ENCODE results near the gene GPRIN3.

Gene GPRIN3

DNA sequence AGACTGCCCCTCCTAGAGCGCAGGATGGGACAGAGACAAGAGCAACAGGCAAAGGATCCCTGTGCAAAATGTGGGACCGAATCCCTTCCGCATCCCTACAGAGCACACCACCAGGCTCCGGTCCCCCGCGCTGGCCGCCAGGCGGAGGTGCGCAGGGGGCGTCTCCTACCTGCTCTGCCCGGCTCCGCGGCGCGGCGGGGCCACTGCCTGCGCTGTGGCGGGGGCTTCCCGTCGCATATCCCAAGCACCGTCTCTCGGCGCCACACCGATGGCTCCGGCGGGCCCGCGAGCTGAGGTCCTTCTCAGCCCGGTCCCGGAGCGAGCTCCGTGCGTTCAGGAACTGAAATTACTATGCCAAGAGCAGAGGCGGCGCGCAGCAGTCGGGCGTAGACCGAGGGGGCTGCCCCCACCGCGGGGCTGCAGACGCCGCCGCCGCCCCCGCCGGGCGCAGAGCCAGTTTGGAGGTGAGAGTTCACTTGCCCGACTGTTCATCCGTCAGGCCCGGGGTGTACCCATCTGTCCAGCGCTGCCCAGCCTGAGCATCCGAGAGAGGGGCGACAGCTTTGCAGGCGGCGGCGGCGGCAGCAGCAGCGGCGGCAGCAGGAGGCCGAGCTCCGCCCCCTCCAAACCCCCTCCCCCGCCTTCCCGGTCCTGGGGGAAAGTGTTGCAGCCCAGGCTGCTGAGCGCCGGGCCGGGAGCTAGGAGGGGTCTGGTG is at the start of gene GPRIN3:
TSS of gene GPRIN3 (minus strand) at position 355 of the 715 bp plus-strand sequence. CDS start 57,690 bp downstream, outside the sequence.
- no peak for DNase-seq (ENCODE audit: low read depth)

DNA sequence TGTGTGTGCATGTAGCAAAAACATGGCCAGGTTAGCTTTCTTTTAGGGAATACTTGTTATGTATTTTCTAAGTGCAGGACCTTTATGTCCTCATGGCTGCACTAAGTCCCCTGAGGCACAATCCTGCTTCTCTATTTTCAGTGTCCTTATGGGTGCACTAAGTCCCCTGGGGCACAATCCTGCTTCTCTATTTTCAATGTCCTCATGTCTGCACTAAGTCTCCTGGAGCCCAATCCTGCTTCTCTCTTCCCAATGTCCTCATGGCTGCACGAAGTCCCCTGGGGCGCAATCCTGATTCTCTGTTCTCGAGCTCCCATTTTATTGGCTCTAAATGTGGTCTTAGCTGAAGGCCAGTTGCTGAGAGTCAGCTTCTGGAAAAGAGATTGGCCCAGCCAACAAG is 49.7 kb upstream of the GPRIN3 start:
- no peak for DNase-seq (ENCODE audit: low read depth)

DNA sequence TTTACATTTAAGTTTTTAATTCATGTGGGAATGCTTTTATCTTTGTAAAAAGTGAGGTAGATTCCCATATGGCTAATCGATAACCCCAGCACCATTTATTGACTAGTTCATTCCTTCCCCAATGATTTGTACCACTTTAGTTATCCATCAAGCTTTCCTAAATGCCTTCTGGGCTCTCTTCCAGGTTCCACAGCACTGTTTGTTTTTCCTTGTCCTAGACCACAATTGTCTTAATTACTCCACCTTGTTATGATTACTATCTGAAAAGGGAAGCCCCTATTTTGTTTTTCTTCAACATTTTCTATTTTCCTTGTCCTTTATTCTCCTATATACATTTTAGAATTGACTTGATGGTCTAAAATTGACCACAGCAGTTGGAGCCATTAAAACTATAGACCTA is 48.5 kb upstream of the GPRIN3 start:
- no peak for DNase-seq (ENCODE audit: low read depth)

DNA sequence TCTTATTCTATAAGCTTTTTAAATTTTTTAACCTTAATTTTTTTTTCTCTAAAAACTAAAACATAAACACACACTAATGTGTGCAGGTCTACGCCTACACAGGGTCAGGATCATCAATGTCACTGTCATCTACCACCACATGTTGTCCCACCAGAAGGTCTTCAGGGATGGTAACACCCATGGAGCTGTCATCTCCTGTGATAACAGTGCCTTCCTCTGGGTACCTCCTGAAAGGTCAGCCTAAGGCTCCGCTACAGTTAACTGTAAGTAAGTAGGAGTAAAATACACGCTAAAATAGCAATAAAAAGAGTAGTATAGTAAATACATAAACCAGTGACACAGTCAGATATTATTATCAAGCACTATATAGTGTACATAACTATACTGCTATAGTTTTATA is 45.9 kb upstream of the GPRIN3 start:
- no peak for DNase-seq (ENCODE audit: low read depth)

DNA sequence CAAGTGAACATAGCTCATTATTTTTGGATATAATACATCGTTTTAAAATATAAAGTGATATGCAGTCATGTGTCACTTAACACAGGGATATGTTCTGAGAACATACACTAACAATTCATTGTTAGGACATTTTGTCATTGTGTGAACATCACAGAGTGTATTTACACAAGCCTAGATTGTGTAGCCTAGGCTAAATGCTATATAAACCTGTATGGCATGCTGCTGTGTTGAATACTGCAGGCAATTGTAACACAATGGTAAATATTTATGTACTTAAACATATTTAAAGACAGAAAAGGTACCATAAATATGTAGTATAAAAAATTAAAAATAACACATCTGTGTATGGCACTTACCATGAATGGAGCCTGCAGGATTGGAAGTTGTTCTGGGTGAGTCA is 44.9 kb upstream of the GPRIN3 start:
- DNase-seq (ENCODE audit: low read depth) = no peak

DNA sequence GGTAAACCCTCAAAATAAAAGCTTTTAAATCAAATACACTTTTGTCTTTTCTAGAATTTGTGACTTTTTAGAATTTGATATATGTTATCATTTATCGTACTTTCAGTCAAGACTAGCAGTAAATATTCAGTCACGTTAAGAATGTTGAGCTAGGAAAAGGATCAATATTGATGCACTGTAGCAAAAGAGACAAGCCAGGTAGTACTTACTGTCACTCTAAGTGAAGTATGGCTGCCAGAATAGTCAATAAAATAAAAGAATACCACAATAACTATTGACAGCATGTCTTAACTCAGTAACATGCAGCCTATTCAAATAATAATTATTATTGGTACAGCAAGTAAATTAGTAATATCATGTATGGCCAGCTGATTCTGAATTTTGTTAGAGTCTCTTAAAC is 43.6 kb upstream of the GPRIN3 start:
- no peak for DNase-seq (ENCODE audit: low read depth)

DNA sequence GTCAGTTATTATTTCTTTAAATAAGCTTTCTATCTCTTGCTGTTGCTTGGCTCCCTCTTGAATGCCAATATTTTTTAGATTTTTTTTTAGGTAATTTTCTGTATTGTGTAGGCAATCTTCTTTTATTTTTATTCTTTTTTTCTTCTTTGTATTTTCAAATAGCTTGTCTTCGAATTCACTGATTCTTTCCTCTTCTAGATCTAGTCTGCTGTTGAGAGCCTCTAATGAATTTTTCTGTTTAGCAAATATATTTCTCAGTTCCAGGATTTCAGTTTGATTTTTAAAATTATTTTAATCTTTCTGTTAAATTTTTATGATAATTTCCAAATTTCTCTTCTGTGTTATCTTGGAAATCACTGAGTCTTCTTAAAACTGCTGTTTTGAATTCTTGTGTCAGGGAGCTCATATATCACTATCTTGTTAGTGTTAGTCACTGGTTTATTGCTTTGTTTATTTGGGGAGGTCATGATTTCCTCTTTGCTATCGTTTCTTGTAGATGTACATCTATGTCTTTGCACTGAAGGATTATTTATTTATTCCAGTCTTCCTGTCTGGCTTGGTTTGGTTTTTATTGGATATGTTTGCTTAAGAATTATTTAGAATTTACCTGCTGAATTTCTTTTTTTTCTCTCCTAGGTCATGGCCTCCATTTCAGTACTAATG is 39.9 kb upstream of the GPRIN3 start:
- no peak for DNase-seq (ENCODE audit: low read depth)

DNA sequence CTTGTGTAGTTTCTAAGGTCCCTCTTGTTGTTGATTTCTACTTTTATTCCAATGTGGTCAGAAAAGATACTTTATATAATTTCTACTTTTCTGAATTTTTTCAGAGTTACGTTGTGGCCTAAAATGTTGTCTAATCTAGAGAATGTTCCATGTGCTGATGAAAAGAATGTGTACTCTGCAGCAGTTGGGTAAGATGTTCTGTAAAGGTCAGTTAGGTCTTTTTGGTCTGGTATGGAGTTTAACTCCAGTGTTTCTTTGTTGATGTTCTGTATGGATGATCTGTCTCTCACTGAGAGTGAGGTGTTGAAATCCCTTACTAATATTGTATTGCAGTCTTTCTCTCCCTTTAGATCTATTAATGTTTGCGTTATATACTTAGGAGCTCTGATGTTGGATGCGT is 37.0 kb upstream of the GPRIN3 start:
- DNase-seq (ENCODE audit: low read depth) = no peak

DNA sequence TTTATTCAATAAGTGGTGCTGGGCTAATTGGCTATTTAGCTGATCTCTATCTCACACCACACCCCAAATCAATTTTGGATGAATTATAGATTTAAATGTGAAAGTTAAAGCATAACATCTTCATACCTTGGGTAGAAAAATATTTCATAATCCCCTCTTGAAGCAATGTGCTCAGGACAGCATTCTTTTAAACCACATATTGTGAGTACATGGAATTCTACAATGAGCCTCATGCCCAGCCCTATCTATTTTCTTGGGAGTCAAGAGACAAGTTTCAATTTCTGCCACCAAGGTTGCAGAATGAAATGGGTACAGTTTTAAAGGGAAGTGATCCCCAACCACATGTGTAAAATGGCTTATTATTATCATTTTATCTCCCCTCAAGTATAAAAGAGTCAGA is 30.6 kb upstream of the GPRIN3 start:
- DNase-seq (ENCODE audit: low read depth) = no peak

DNA sequence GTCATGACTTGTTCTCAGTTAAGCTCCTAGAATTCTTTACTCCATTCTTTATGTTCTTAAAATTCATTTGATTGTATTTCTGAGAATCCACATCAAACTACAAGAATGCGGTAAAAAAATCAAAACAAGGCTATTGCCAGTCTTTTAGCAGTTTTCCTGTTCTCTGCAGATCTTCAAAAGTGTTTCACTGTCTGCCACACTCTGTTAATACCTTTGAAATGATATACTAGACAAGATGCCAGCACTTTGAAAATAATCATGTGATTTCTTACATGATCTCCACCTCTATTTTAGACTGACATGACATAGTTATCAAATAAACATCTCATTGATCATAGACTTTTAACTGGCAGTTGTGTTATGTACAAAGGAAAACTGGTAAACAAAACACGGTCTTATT is 30.1 kb upstream of the GPRIN3 start:
- DNase-seq (ENCODE audit: low read depth) = no peak

DNA sequence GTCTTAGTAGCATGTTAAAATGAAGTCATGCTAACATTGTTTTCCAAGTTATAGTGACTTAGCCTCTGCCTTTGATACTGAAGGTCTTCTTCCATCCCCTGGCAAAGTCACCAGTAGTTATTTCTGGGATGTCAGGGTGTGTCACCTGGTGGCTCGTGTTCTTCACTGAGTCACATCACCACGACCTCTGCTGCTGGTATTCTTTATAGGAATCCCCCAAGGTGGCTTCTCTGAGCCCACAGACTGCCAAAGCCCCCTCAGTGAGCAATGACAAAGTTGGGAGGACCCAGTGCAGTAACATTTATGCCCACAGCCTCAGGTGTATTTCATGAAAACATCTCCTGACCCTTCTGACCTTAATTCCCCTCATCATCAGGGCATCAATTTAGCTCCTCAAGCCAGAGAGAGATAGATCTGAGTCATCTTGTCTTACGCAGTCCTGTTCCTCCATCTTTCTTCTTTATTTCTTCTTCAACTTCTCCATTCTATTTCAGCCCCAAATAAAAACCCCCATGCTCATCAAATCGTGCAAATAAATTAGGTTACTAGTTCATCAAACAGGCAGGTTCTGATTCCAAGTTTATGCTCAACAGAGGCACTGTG is 29.3 kb upstream of the GPRIN3 start:
- no peak for DNase-seq (ENCODE audit: low read depth)

DNA sequence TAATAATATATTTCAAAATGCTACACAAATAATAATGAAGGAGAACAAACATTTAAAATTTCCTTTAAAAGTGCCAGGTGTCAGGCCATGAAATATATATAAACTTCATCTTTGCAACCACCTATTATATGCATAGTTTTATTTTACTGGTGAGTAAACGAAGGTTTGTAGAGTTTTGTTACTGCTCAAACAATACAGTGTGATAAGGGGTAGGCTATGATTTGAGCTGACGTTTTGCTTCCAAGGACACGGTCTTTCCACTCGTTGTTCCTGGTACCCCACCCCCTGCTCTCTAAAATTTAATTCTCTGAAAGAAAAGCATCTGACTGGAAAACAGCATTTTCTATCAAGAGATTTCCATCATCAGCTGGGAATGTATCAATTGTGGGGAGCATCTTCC is 27.2 kb upstream of the GPRIN3 start:
- no peak for DNase-seq (ENCODE audit: low read depth)

DNA sequence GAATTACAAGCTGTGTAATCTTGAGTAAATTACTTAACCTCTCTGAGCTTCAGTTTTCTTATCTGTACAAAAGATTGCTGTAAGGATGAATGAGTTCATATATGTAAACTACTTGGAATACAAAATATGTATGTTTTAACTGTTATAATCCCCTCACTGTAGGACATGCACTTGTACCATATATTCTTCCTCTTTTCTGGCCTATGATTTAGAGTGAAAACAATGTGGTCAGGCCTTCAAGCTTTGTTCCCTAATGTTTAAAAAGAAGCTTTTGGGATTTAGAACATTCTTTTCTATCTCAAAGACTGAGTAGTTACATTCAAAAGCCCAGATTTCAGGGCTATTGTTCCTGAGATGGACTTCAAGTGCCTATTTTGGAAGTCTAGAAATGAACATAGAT is 26.7 kb upstream of the GPRIN3 start:
- no peak for DNase-seq (ENCODE audit: low read depth)

DNA sequence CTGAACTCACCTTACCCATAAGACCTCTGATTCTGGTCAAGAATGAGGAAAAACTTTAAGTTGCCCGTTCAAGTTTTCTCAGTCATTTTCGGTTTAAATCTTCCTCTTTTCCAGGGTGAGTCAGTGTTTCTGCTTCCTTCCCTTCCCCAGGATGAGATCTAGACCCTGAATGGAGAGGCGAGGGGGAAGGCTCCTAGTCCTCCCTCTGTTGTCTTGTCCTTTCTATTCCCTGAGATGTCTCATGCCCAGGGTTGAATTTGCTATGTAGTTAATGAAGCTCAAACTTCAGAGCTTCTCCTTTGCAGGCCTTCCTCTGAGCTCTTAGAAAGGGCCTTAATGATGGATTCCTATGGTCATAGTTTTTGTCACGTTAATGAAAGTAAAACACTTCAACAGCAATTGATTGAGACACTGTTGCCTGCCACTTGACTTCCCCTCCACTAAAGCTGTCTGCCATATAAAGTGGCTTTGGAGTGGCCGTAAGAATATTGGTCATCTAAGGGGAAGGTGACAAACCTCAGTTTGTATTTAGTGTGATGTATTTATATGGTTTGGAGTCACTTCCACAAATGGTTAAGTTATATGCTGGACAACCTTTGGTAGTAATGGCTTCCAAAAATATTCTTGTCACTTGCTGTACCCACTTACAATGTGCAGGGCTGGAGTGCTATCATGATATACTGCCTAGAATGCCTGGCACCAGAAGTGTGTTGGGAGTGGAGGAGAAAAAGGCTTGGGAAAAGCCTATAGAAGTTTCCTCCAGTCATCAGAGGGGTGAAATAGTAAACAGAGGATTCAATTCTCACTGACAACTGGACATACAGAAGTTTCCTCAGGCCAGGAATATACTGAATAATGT is 24.3 kb upstream of the GPRIN3 start:
- DNase-seq (ENCODE audit: low read depth) = no peak

DNA sequence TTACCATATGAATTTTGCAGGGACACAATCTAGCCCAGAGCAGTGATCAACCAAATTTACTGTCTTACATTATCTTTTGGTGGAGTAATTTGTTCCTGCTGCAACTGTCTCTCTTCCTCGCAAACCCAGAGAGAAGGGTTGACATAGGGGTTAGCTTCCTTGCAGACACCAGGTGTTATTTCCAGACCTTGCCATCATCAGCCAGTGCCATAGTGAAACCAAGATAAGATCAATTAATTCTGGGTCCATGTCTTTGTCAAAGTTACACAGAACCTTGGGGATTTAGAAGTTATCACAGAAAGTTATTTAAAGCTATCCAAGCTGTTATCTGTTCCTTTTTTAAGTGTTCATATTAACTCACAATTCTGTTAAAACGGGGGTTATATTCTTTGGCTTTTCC is 23.6 kb upstream of the GPRIN3 start:
- DNase-seq (ENCODE audit: low read depth) = no peak

DNA sequence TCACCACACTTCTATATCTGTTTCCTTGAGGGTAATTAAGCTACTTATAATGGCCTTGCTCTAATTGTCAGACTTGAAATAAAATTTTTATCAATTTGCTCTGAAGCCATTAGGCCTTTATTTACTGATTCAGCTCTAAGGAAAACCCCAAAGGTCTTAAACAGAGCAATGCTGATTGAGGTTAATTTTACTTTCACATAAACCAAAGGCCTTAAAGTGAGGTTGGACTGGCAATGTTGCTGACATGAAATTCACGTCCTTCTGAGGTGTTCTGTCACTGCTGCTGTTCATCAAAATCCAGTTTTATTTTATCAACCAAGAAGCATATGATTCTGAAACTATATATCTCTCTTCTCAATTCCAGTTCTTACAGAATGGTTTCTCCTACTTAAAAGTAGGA is 21.7 kb upstream of the GPRIN3 start:
- DNase-seq (ENCODE audit: low read depth) = no peak

DNA sequence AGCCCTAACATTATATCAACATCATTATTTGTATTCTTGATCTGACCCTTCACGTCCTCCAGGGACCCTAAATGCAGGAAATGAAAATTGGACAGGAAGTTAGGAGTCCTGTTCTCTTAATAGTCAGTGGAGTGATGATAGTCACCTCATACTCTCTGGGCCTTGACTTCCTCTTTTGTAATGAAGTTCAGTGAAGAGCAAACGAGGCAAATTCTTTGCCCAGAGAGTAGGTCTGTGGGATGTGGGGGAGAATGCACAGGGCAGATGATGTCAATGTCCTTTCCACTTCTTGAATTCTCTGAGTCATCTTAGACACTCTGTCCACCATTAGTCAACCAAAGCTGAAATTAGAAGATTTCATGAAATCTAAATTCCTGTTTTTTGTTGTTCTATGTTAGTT is 17.1 kb upstream of the GPRIN3 start:
- DNase-seq (ENCODE audit: low read depth) = no peak

DNA sequence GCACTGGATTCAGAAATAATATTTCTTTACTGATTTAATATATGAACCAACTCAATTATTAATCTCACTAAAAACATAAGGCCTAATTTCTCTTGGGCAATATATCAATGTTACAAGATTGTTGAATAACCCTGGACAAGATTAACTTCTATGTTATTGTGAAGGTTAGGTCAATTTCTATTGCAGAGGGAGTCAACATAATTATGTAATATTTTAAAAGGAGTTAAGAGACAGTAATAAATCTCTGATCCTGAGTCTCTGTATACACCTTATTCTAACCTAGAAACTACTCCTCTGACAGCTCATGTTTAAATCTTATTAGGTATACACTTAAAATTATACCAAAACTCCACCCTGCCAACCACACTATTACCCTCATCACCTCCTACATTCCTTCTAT is 15.1 kb upstream of the GPRIN3 start:
- no peak for DNase-seq (ENCODE audit: low read depth)

DNA sequence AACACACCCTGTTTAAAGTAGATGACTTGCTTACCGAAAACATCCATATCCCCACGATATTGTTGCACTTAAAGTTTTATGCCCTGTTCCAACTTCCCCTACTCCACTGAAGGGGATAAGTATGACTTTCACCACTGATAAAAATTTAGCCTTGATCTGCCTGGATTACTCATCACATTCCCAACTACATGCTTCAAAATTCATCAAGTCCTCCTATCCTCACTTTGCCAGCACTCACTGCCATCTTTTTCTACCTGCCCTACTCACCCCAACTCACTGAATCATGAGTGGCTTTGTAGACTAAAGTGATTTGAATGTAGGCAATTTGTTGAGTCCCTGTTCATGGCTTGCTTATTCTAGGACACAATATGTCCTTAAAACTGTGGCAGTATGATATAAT is 12.2 kb upstream of the GPRIN3 start:
- DNase-seq (ENCODE audit: low read depth) = no peak

DNA sequence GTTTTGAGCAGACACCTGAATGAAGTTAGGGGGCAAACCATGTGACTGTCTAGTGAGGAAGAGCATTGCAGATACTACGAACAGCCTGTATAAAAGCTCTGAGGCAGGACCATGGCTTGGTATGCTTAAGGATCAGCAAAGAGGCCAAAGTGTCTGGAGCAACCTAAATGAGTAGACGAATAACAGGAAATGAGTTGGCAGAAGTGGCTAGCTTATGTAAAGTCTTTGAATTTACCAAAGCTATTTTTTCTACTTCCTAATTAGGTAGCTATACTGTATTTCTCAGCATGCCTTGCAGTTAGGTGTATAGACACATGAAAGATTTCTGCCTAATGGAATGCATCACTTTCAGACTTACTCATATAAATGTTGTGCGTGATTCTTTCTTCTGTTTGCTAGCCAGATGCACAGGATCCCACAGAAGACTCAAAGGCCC is 9.3 kb upstream of the GPRIN3 start:
- DNase-seq (ENCODE audit: low read depth) = no peak

DNA sequence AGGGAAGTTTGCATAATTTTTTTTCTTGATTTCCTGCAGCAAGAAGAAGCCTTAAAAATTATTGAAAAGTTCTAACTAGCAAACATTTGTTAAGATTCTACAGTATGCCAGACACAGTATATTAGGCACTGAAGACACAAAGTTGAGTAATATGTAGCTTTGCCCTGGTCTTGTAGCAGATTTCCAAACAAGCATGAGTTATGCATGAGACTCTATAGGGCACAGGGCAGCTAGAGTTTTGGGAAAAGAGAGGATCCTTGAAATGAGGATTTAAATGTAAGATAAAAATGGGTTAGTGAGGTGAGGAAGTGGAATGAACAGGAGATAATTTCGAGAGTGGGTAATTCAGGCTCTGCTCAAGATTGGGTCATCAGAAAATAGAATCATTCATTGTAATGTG is 8.6 kb upstream of the GPRIN3 start:
- no peak for DNase-seq (ENCODE audit: low read depth)

DNA sequence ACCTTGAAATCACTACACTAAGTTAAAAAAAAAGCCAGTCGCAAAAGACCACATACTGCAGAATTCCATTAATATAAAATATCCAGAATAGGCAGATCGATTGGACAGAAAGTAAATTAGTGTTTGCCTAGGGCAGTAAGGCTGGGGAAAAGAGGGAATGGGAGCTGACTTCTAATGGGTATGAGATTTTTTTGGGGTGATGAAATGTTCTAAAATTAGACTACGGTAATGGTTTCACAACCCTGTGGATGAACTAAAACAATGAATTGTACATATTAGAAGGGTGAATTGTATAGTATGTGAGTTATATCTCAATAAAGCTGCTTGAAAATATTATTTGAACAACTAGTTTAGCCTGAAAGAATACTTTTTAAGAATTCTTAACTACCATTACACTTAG is 6.7 kb upstream of the GPRIN3 start:
- DNase-seq (ENCODE audit: low read depth) = no peak

DNA sequence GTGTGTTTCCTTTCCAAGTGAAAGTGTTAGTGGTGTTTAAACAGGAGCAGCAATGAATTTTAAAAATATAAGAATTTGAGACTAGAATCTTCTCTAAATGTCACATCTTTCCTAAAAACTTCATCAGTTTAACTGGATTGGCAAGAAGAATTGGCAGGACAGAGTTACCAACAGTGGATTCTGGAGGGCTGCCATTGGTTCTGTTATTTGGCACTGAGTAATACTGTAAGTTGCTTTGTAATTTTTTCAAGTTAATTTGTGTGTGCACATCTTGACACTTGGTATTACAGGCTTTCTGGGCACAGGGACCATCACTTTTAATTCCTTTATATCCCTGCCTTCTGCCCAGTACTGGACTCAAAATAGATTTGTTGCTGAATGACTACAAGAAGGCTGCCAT is 4.5 kb upstream of the GPRIN3 start:
- DNase-seq (ENCODE audit: low read depth) = no peak

All from fibroblast of the conjunctiva (primary cell).